Measurements from ENCODE around the gene SYNDIG1L. TPM values are rescaled to one million over a fixed set of nuclear protein-coding genes. Genes with fewer than 3 reads are reported as not detected.

The SYNDIG1L gene
- total and polyA plus RNA-seq, 2 of the 8 experiments (the other 6 are each of a cell fraction or from before 2014, with no cell fraction given), result 3.0 to 3.2 TPM

- Histone ChIP-seq H3K9me3 (ENCODE audit: insufficient read depth in 2 of 2, low read depth in 1 of 2, low read length in 1 of 2) (no peaks in the 10 kb centered on the region), H3K36me3 (ENCODE audit: control insufficient read depth in 2 of 4, insufficient read depth in 4 of 4, low read length in 3 of 4) (peaks cover 0 to 8% (median 1%) of the 10 kb centered on the region in 4 experiments; a peak in 2 of 8 replicates), H3K79me1 (ENCODE audit: low read depth, low read length) (no peaks in the 10 kb centered on the region), H3K4me2 (ENCODE audit: insufficient read depth in 1 of 2, low read depth in 2 of 2, low read length in 2 of 2) (no peak overlapping the region), H3K14ac (ENCODE audit: insufficient read length) (no peak overlapping the region), H3K27me3 (replicated peaks in 1 of 4; ENCODE audit: control insufficient read depth in 3 of 4, extremely low read depth in 1 of 4, insufficient read depth in 3 of 4, low read length in 3 of 4) (no peaks in the 10 kb centered on the region), H3K56ac (replicated peaks; ENCODE audit: insufficient read length, low read depth, low read length) (no peak overlapping the region), H4K5ac (ENCODE audit: insufficient read length, low read depth, low read length) (no peak overlapping the region), H3K23ac (ENCODE audit: insufficient read length) (no peak overlapping the region), H2BK20ac (ENCODE audit: low read length) (no peak overlapping the region), H2BK12ac (ENCODE audit: low read depth, low read length) (no peak overlapping the region), H4K20me1 (replicated peaks in 1 of 2; ENCODE audit: control insufficient read depth in 1 of 2, insufficient read depth in 2 of 2, low read length in 2 of 2) (no peaks in the 10 kb centered on the region), H3K18ac (ENCODE audit: extremely low read depth, low read length) (no peak overlapping the region), H3K9ac (replicated peaks in 1 of 4; ENCODE audit: extremely low read depth in 1 of 4, low read depth in 3 of 4, low read length in 3 of 4) (no peak overlapping the region), H4K91ac (replicated peaks; ENCODE audit: insufficient read length, low read length) (no peak overlapping the region), H2AFZ (ENCODE audit: low read length) (no peak overlapping the region), H4K8ac (ENCODE audit: extremely low read depth, insufficient read depth, low read length) (no peak overlapping the region; the same call in 1 of the 2 replicates), H3K79me2 (ENCODE audit: control insufficient read depth in 1 of 2, insufficient read depth in 2 of 2, low read length in 2 of 2) (no peaks in the 10 kb centered on the region), H3K23me2 (ENCODE audit: low read depth, low read length) (no peaks in the 10 kb centered on the region; the same call in 1 of the 2 replicates), H3K4me3 (ENCODE audit: extremely low read depth in 1 of 4, insufficient read depth in 2 of 4, low read depth in 3 of 4, low read length in 4 of 4) (no peak overlapping the region), H2AK5ac (ENCODE audit: low read depth, low read length) (no peak overlapping the region), H3K27ac (ENCODE audit: low read depth, low read length) (no peak overlapping the region), H2BK15ac (ENCODE audit: low read length) (no peak overlapping the region), H2BK5ac (ENCODE audit: low read depth, low read length) (no peak overlapping the region), H3K4me1 (replicated peaks in 1 of 4; ENCODE audit: control insufficient read depth in 3 of 4, insufficient read depth in 4 of 4, low read length in 3 of 4) (no peaks in the 10 kb centered on the region), H3K4ac (replicated peaks; ENCODE audit: insufficient read length, low read depth, low read length) (no peak overlapping the region), H2BK120ac (replicated peaks; ENCODE audit: low read depth, low read length) (no peak overlapping the region)
- FAIRE-seq (no peak), DNase-seq (ENCODE audit: low read depth in 1 of 2, low spot score in 2 of 2) (peak in 1 of 2 experiments; percentile 27)
- WGBS, 2 experiments (ENCODE audit: extremely low coverage in 1 of 2, insufficient coverage in 1 of 2, insufficient read length in 1 of 2, insufficient replicate concordance in 2 of 2, low coverage in 1 of 2, low lambda C conversion rate in 2 of 2, missing lambda C conversion rate in 1 of 2), result 79% methylated on average over 3 of the region's 3 CpGs; no CpG with 5 or more reads in 1 of the 2 experiments
- POLR2A ChIA-PET (ENCODE audit: partially characterized antibody), result no interaction called here
- CTCF ChIA-PET (ENCODE audit: partially characterized antibody), result interaction anchor here (1.1 to 18.2 kb wide), 4 partner anchors 9 to 229 kb away, joined by 3 to 181 read pairs (median 7); partner anchors contain the start of gene VSX2
- TF ChIP-seq SP4 (IDR thresholded peaks at IDR 0.05; ENCODE audit: low read length), result no peak
- TF ChIP-seq KDM5A (IDR thresholded peaks at IDR 0.05; ENCODE audit: low read length), result no peak
- no peak for TF ChIP-seq CREB1 (IDR thresholded peaks at IDR 0.05)
- TF ChIP-seq MAFK (IDR thresholded peaks at IDR 0.05; ENCODE audit: low read depth, low read length), result no peak
- TF ChIP-seq CHD1 (IDR thresholded peaks at IDR 0.05; ENCODE audit: low read depth, low read length), result no peak
- TF ChIP-seq E2F6 (IDR thresholded peaks at IDR 0.05), result no peak
- TF ChIP-seq CTBP2 (IDR thresholded peaks at IDR 0.05; ENCODE audit: borderline replicate concordance, insufficient read depth, insufficient read length, low read length), result no peak
- no peak for TF ChIP-seq YY1 (IDR thresholded peaks at IDR 0.05; ENCODE audit: low read depth, low read length)
- no peak for TF ChIP-seq SP2 (IDR thresholded peaks at IDR 0.05; ENCODE audit: low read length)
- TF ChIP-seq SUZ12 (IDR thresholded peaks at IDR 0.05; ENCODE audit: low read length), result no peak
- no peak for TF ChIP-seq BACH1 (IDR thresholded peaks at IDR 0.05; ENCODE audit: low read length)
- no peak for TF ChIP-seq BCL11A (IDR thresholded peaks at IDR 0.05; ENCODE audit: low read depth in 2 of 2, low read length in 2 of 2)
- TF ChIP-seq NANOG (IDR thresholded peaks at IDR 0.05; ENCODE audit: insufficient read depth, low read depth, low read length, poor library complexity, severe bottlenecking), result no peak
- no peak for TF ChIP-seq TEAD4 (IDR thresholded peaks at IDR 0.05; ENCODE audit: low read depth, low read length)
- no peak for TF ChIP-seq SIN3A (conservative IDR thresholded peaks at IDR 0.05 in 1 of 2, IDR thresholded peaks at IDR 0.05 in 1 of 2; ENCODE audit: low read depth in 1 of 2, low read length in 2 of 2)
These were observed 42.5 kb upstream of the SYNDIG1L start for GRCh38 chr14:74468513-74468912.

All from H1 (cell line).